ENCODE measurements around the gene LOXHD1. TPM values are rescaled to one million over a fixed set of nuclear protein-coding genes. Genes with fewer than 3 reads are reported as not detected.

Gene LOXHD1
- total RNA-seq, 4 donors from 2014 or later, result 0.62 TPM; not detected in 3

GRCh38 chr18:46622451-46622850 is 34.6 kb downstream of the LOXHD1 start:
- Histone ChIP-seq H3K27me3 (no peaks in the 10 kb centered on the region), H3K27ac (no peak overlapping the region), H3K9me3 (no peaks in the 10 kb centered on the region), H3K4me1 (no peaks in the 10 kb centered on the region), H3K36me3 (no peaks in the 10 kb centered on the region), H3K4me3 (no peak overlapping the region)
- TF ChIP-seq POLR2A (IDR thresholded peaks at IDR 0.05), result no peak
- no peak for TF ChIP-seq CTCF (IDR thresholded peaks at IDR 0.05)
- DNase-seq, result no peak
- intact Hi-C loops (cut with DNase I; ENCODE audit: low total_unique reads), result no loop called here

- Histone ChIP-seq H3K4me3 (no peak overlapping the region), H3K27me3 (no peaks in the 10 kb centered on the region), H3K9me3 (no peaks in the 10 kb centered on the region), H3K36me3 (no peaks in the 10 kb centered on the region), H3K27ac (no peak overlapping the region), H3K4me1 (no peaks in the 10 kb centered on the region)
- DNase-seq, result no peak
- intact Hi-C loops (cut with DNase I; ENCODE audit: low total_unique reads), result no loop called here
- TF ChIP-seq CTCF (IDR thresholded peaks at IDR 0.05) (no peak), POLR2A (IDR thresholded peaks at IDR 0.05) (no peak)
These were observed 35.1 kb downstream of the LOXHD1 start for GRCh38 chr18:46621871-46622270.

GRCh38 chr18:46621111-46621766 is 35.8 kb downstream of the LOXHD1 start:
- intact Hi-C loops (cut with DNase I; ENCODE audit: low total_unique reads), result no loop called here
- H3K9me3 ChIP-seq, result no peaks in the 10 kb centered on the region
- H3K27ac ChIP-seq, result no peak overlapping the region
- no peaks in the 10 kb centered on the region for H3K36me3 ChIP-seq
- DNase-seq, result no peak
- no peak overlapping the region for H3K4me3 ChIP-seq
- no peaks in the 10 kb centered on the region for H3K27me3 ChIP-seq
- TF ChIP-seq CTCF (IDR thresholded peaks at IDR 0.05), result no peak
- no peak for TF ChIP-seq POLR2A (IDR thresholded peaks at IDR 0.05)
- no peaks in the 10 kb centered on the region for H3K4me1 ChIP-seq

GRCh38 chr18:46619559-46619958 is 37.5 kb downstream of the LOXHD1 start:
- Histone ChIP-seq H3K27me3 (no peaks in the 10 kb centered on the region), H3K27ac (no peak overlapping the region), H3K36me3 (no peaks in the 10 kb centered on the region), H3K4me3 (no peak overlapping the region), H3K4me1 (no peaks in the 10 kb centered on the region), H3K9me3 (no peaks in the 10 kb centered on the region)
- intact Hi-C loops (cut with DNase I; ENCODE audit: low total_unique reads), result no loop called here
- TF ChIP-seq CTCF (IDR thresholded peaks at IDR 0.05) (no peak), POLR2A (IDR thresholded peaks at IDR 0.05) (no peak)
- DNase-seq, result no peak

GRCh38 chr18:46615720-46616119 is 41.3 kb downstream of the LOXHD1 start:
- H3K9me3 ChIP-seq, result no peaks in the 10 kb centered on the region
- no peaks in the 10 kb centered on the region for H3K4me1 ChIP-seq
- H3K27me3 ChIP-seq, result no peaks in the 10 kb centered on the region
- intact Hi-C loops (cut with DNase I; ENCODE audit: low total_unique reads), result no loop called here
- H3K27ac ChIP-seq, result no peak overlapping the region
- TF ChIP-seq CTCF (IDR thresholded peaks at IDR 0.05) (no peak), POLR2A (IDR thresholded peaks at IDR 0.05) (no peak)
- no peak overlapping the region for H3K4me3 ChIP-seq
- H3K36me3 ChIP-seq, result no peaks in the 10 kb centered on the region
- no peak for DNase-seq

All from uterus (tissue), 4 donors.